Ishikawa (cell line): ENCODE measurements around the gene YIPF5.
A peak's percentile ranks its signal among the peaks of the same experiment; 100 is the strongest.

ENCODE experiments used
- CEBPB ChIP-seq: IDR thresholded peaks from 2 replicates; pipeline ENCODE4 v1.6.1; 2012
- CREB1 ChIP-seq: IDR thresholded peaks from 2 replicates; pipeline ENCODE4 v1.6.1; 2012; ENCODE audit warnings: low read depth
- EGR1 ChIP-seq: IDR thresholded peaks from 2 replicates; pipeline ENCODE4 v1.6.1; 2012
- EP300 ChIP-seq: IDR thresholded peaks from 2 replicates; pipeline ENCODE4 v1.6.1; 2012; ENCODE audit warnings: borderline replicate concordance
- FOXM1 ChIP-seq: IDR thresholded peaks from 2 replicates; pipeline ENCODE4 v1.6.1; 2012; ENCODE audit warnings: low read depth, borderline replicate concordance
- NFIC ChIP-seq: IDR thresholded peaks from 2 replicates; pipeline ENCODE4 v1.6.1; 2012
- RAD21 ChIP-seq: IDR thresholded peaks from 2 replicates; pipeline ENCODE4 v1.6.1; 2012; ENCODE audit warnings: low read depth
- TAF1 ChIP-seq: IDR thresholded peaks from 2 replicates; pipeline ENCODE4 v1.6.1; 2012; ENCODE audit warnings: low read depth, mild to moderate bottlenecking
- TCF12 ChIP-seq: IDR thresholded peaks from 2 replicates; pipeline ENCODE4 v1.6.1; 2012; ENCODE audit warnings: low read depth
- TEAD4 ChIP-seq: IDR thresholded peaks from 2 replicates; pipeline ENCODE4 v1.6.1; 2012
- USF1 ChIP-seq: IDR thresholded peaks from 2 replicates; pipeline ENCODE4 v1.6.1; 2012
- YY1 ChIP-seq: IDR thresholded peaks from 2 replicates; pipeline ENCODE4 v1.6.1; 2012; ENCODE audit warnings: low read depth
- ZBTB7A ChIP-seq: IDR thresholded peaks from 2 replicates; pipeline ENCODE4 v1.6.1; 2012; ENCODE audit warnings: low read depth
- TF ChIP-seq, protein P1 (sequence below): IDR thresholded peaks from 2 replicates; pipeline ENCODE4 v1.6.1; 2012
- TF ChIP-seq, protein P2 (sequence below): IDR thresholded peaks from 2 replicates; pipeline ENCODE4 v1.6.1; 2012; ENCODE audit warnings: low read depth, mild to moderate bottlenecking

YIPF5 gene

DNA sequence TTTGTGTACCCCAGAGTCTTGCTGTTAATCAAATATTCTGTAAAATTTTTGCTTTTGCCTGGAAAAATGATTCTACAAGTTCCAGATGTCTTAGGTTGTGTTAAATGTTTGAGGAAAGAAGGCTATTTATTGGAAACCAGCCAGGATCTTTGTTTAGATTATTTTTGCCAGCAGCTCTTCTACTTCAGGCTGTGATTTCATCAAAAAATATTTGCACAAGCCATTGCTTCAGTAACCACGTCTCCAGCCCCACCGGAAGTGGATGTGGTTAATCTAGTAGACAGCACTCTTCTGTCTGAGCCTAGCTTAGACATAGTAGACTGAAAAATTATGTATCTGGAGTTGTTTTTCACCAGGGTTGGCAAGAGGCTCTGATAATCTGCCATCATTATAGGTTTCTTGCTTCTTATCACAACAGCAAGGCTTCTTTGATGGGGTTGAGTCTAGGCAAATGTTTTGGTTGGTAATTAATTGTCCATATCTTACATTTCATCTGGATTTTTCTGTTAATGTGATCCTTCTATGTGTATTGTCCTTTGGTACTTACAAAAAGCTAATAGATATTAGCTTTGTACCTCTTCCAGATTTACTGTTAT is 17.3 kb upstream of the YIPF5 start:
- TF ChIP-seq FOXM1 = no peak
- TF ChIP-seq, protein P1, sequence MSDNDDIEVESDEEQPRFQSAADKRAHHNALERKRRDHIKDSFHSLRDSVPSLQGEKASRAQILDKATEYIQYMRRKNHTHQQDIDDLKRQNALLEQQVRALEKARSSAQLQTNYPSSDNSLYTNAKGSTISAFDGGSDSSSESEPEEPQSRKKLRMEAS = no peak
- TF ChIP-seq TCF12 = no peak
- no peak for TF ChIP-seq EP300
- TF ChIP-seq YY1 = no peak
- no peak for TF ChIP-seq CREB1
- TF ChIP-seq ZBTB7A = no peak

- TF ChIP-seq CREB1 = no peak
- no peak for TF ChIP-seq TAF1
- TF ChIP-seq USF1 = no peak
- TF ChIP-seq, protein P1 = no peak
- TF ChIP-seq TEAD4 = no peak
- peak; percentile 42; the same call in 1 of the 2 replicates for TF ChIP-seq RAD21
- TF ChIP-seq NFIC = no peak
These were observed 12.9 kb upstream of the YIPF5 start for GRCh38 chr5:144183254-144183889.

GRCh38 chr5:144179226-144179625 is 8.8 kb upstream of the YIPF5 start:
- TF ChIP-seq CEBPB (no peak), FOXM1 (no peak), TEAD4 (no peak), USF1 (no peak), EP300 (no peak), EGR1 (no peak), TAF1 (no peak), NFIC (no peak), ZBTB7A (no peak)
- TF ChIP-seq, protein P1 = no peak
- TF ChIP-seq, protein P2, sequence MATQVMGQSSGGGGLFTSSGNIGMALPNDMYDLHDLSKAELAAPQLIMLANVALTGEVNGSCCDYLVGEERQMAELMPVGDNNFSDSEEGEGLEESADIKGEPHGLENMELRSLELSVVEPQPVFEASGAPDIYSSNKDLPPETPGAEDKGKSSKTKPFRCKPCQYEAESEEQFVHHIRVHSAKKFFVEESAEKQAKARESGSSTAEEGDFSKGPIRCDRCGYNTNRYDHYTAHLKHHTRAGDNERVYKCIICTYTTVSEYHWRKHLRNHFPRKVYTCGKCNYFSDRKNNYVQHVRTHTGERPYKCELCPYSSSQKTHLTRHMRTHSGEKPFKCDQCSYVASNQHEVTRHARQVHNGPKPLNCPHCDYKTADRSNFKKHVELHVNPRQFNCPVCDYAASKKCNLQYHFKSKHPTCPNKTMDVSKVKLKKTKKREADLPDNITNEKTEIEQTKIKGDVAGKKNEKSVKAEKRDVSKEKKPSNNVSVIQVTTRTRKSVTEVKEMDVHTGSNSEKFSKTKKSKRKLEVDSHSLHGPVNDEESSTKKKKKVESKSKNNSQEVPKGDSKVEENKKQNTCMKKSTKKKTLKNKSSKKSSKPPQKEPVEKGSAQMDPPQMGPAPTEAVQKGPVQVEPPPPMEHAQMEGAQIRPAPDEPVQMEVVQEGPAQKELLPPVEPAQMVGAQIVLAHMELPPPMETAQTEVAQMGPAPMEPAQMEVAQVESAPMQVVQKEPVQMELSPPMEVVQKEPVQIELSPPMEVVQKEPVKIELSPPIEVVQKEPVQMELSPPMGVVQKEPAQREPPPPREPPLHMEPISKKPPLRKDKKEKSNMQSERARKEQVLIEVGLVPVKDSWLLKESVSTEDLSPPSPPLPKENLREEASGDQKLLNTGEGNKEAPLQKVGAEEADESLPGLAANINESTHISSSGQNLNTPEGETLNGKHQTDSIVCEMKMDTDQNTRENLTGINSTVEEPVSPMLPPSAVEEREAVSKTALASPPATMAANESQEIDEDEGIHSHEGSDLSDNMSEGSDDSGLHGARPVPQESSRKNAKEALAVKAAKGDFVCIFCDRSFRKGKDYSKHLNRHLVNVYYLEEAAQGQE = no peak

DNA sequence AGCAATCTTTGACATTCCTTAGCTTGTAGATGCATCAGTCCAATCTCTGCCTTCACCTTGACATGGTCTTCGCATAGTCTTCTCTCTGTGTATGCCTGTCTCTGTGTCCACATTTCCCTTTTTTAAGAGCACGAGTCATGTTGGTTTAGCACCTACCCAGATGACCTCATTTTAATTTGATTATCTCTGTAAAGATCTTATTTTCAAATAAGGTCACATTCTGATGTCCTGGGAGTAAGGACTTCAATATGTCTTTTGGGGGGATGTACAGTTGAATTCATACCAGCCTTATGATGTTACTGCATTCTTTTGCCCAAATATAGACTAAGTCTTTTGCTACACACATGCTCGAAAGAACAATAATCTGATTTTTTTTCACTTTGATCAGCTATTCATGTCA is 7.1 kb upstream of the YIPF5 start:
- TF ChIP-seq USF1 = no peak
- no peak for TF ChIP-seq YY1
- TF ChIP-seq, protein P2 = no peak
- TF ChIP-seq TCF12 = no peak
- TF ChIP-seq RAD21 = no peak
- no peak for TF ChIP-seq TAF1
- no peak for TF ChIP-seq EGR1
- no peak for TF ChIP-seq ZBTB7A
- no peak for TF ChIP-seq CEBPB
- TF ChIP-seq CREB1 = no peak

- TF ChIP-seq, protein P2 = no peak
- TF ChIP-seq USF1 = no peak
- TF ChIP-seq NFIC = no peak
- no peak for TF ChIP-seq EGR1
These were observed 3.3 kb upstream of the YIPF5 start for GRCh38 chr5:144173766-144174165.
